Right cardiac atrium (tissue), 5 donors: ENCODE data around the gene MORN5. TPM values are rescaled to one million over a fixed set of nuclear protein-coding genes. Genes with fewer than 3 reads are reported as not detected.
A peak's percentile ranks its signal among the peaks of the same experiment; 100 is the strongest.

Experiments
- ATAC-seq, 2 donors: fragments of 200-7000 bp; cut with Tn5 transposase; one replicate each; pipeline versions ENCODE4 v1.8.0 to v1.9.1; 2020; ENCODE audit warnings: moderate library complexity in 2 of 2, mild to moderate bottlenecking in 1 of 2
- DNase-seq, 3 donors: peaks; one replicate each; pipeline ENCODE4 v3.0.0-alpha.2; 2020
- H3K27ac ChIP-seq: one replicate; pipeline ENCODE4 v1.5.1; 2013; ENCODE audit warnings: mild to moderate bottlenecking, low read length, control low read depth, moderate library complexity
- H3K27me3 ChIP-seq: one replicate; pipeline ENCODE4 v1.6.1; 2013; ENCODE audit not compliant: control insufficient read depth, insufficient read depth
- H3K4me1 ChIP-seq: one replicate; pipeline ENCODE4 v1.6.1; 2013; ENCODE audit warnings: low read length; ENCODE audit not compliant: control insufficient read depth, insufficient read depth
- H3K4me3 ChIP-seq: one replicate; pipeline ENCODE4 v1.5.1; 2013; ENCODE audit warnings: low read length, control low read depth
- H3K9me3 ChIP-seq: one replicate; pipeline ENCODE4 v1.6.1; 2013; ENCODE audit warnings: low read length; ENCODE audit not compliant: control insufficient read depth
- WGBS: extraction: QIAGEN DNeasy Blood & Tissue Kit; methylation state at CpG from one replicate; pipeline ENCODE4 v1.1.7; 2013; 5-methylcytosine and 5-hydroxymethylcytosine counted together
- intact Hi-C, 4 donors: fragments of 100-400 bp; cut with DNase I; formaldehyde crosslinking; loops; one replicate each; pipeline versions ENCODE4 v1.11.0 to v1.14.0; 2022 to 2023
- polyA plus RNA-seq: library from polyadenylated mRNA; stranded (reverse); fragments of 200-250 nt; gene quantifications from one replicate; pipeline ENCODE4 v1.2.3, GENCODE V29; 2013
- total RNA-seq, 4 donors: library from RNA; stranded (reverse); fragmentation: NEBNext Ultra II Directional; extraction: Animal tissue kit (Norgen Biotek cat#: 25700); gene quantifications; one replicate each; pipeline ENCODE4 v1.2.1, GENCODE V29; 2021
- donor health status: healthy with polysubstance abuse.
- donor health status: DM: no; HTN: yes; CAD: no.
- donor health status: DM: no; HTN: no; CAD: no.
- donor health status: DM: no; HTN: yes; CAD: no; lungs with severe emphysema.
- donor health status: DM: yes; HTN: yes; CAD: no.

MORN5 gene
- total and polyA plus RNA-seq, 5 donors = 0.25 TPM; not detected in 4

GRCh38 chr9:122118343-122119165, 41.2 kb upstream of the MORN5 start:
- H3K9me3 ChIP-seq = no peaks in the 10 kb centered on the region
- 75% methylated on average over 5 of the region's 5 CpGs for WGBS
- no peak for DNase-seq
- no peak overlapping the region for H3K4me3 ChIP-seq
- H3K4me1 ChIP-seq = no peaks in the 10 kb centered on the region
- no peak overlapping the region for H3K27ac ChIP-seq
- ATAC-seq = no peak
- no peaks in the 10 kb centered on the region for H3K27me3 ChIP-seq
- intact Hi-C loops = no loop called here

GRCh38 chr9:122119166-122119521, 40.6 kb upstream of the MORN5 start:
- no peaks in the 10 kb centered on the region for H3K27me3 ChIP-seq
- no peak overlapping the region for H3K4me3 ChIP-seq
- no peak for DNase-seq
- H3K27ac ChIP-seq = no peak overlapping the region
- ATAC-seq = no peak
- no peaks in the 10 kb centered on the region for H3K9me3 ChIP-seq
- WGBS = 91% methylated on average over 13 of the region's 13 CpGs
- intact Hi-C loops = no loop called here
- H3K4me1 ChIP-seq = no peaks in the 10 kb centered on the region

- Histone ChIP-seq H3K27ac (no peak overlapping the region), H3K4me3 (no peak overlapping the region), H3K9me3 (no peaks in the 10 kb centered on the region), H3K4me1 (no peaks in the 10 kb centered on the region), H3K27me3 (no peaks in the 10 kb centered on the region)
- ATAC-seq (no peak), DNase-seq (no peak)
- intact Hi-C loops = loop anchor here in 3 of 4 donors (5.0 to 10.0 kb wide), 3 partner anchors 333 to 685 kb away; partner anchors contain the start of gene OR1K1 (in 1 of the 3)
- WGBS = 91% methylated on average over 5 of the region's 5 CpGs
Measured at GRCh38 chr9:122119721-122120120, 40.0 kb upstream of the MORN5 start.

- ATAC-seq (no peak), DNase-seq (no peak)
- intact Hi-C loops = loop anchor here in 3 of 4 donors (5.0 to 10.0 kb wide), 3 partner anchors 332 to 684 kb away; partner anchors contain the start of gene OR1K1 (in 1 of the 3)
- H3K9me3 ChIP-seq = no peaks in the 10 kb centered on the region
- whole genome bisulfite sequencing = 82% methylated on average over 10 of the region's 10 CpGs
- no peaks in the 10 kb centered on the region for H3K4me1 ChIP-seq
- H3K27me3 ChIP-seq = no peaks in the 10 kb centered on the region
- H3K4me3 ChIP-seq = no peak overlapping the region
- no peak overlapping the region for H3K27ac ChIP-seq
Measured at GRCh38 chr9:122120316-122121071, 39.2 kb upstream of the MORN5 start.

- Histone ChIP-seq H3K4me3 (no peak overlapping the region), H3K4me1 (no peaks in the 10 kb centered on the region), H3K9me3 (no peaks in the 10 kb centered on the region), H3K27me3 (no peaks in the 10 kb centered on the region), H3K27ac (no peak overlapping the region)
- WGBS = 87% methylated on average over 10 of the region's 10 CpGs
- DNase-seq (no peak), ATAC-seq (no peak)
- intact Hi-C loops = loop anchor here in 3 of 4 donors (5.0 to 10.0 kb wide), 3 partner anchors 331 to 683 kb away; partner anchors contain the start of gene OR1K1 (in 1 of the 3)
Measured at GRCh38 chr9:122121391-122121790, 38.3 kb upstream of the MORN5 start.

GRCh38 chr9:122121931-122122330, 37.8 kb upstream of the MORN5 start:
- Histone ChIP-seq H3K27ac (no peak overlapping the region), H3K27me3 (no peaks in the 10 kb centered on the region), H3K4me1 (no peaks in the 10 kb centered on the region), H3K4me3 (no peak overlapping the region), H3K9me3 (no peaks in the 10 kb centered on the region)
- DNase-seq (no peak), ATAC-seq (no peak)
- intact Hi-C loops = loop anchor here (2.0 to 10.0 kb wide), 4 partner anchors 23 to 683 kb away; partner anchors contain the start of gene OR1K1 (in 1 of the 4)
- 91% methylated on average over 6 of the region's 6 CpGs for WGBS

- intact Hi-C loops = loop anchor here (2.0 to 10.0 kb wide), 4 partner anchors 24 to 682 kb away; partner anchors contain the start of gene OR1K1 (in 1 of the 4)
Measured at GRCh38 chr9:122122468-122122867, 37.2 kb upstream of the MORN5 start.

GRCh38 chr9:122122903-122123632, 36.6 kb upstream of the MORN5 start:
- DNase-seq (peak; percentile 73 to 86 (median 86)), ATAC-seq (peak; percentile 22 to 23)
- no peak overlapping the region for H3K4me3 ChIP-seq
- no peaks in the 10 kb centered on the region for H3K4me1 ChIP-seq
- WGBS = 27% methylated on average over 13 of the region's 13 CpGs
- H3K27me3 ChIP-seq = no peaks in the 10 kb centered on the region
- intact Hi-C loops = loop anchor here (2.0 to 10.0 kb wide), 4 partner anchors 24 to 682 kb away; partner anchors contain the start of gene OR1K1 (in 1 of the 4)
- H3K9me3 ChIP-seq = no peaks in the 10 kb centered on the region
- no peak overlapping the region for H3K27ac ChIP-seq

More at GRCh38 chr9:122122468-122122867, 37.2 kb upstream of the MORN5 start:
- Histone ChIP-seq H3K4me3 (no peak overlapping the region), H3K4me1 (no peaks in the 10 kb centered on the region), H3K27me3 (no peaks in the 10 kb centered on the region), H3K27ac (no peak overlapping the region), H3K9me3 (no peaks in the 10 kb centered on the region)
- no peak for DNase-seq
- WGBS = 56% methylated on average over 6 of the region's 6 CpGs
- no peak for ATAC-seq

GRCh38 chr9:122124048-122124447, 35.7 kb upstream of the MORN5 start:
- H3K27ac ChIP-seq = no peak overlapping the region
- H3K9me3 ChIP-seq = no peaks in the 10 kb centered on the region
- intact Hi-C loops = loop anchor here (1.0 to 10.0 kb wide), 6 partner anchors 25 to 681 kb away; partner anchors contain the start of gene OR1K1 (in 1 of the 4)
- H3K4me1 ChIP-seq = no peaks in the 10 kb centered on the region
- H3K4me3 ChIP-seq = no peak overlapping the region
- 93% methylated on average over 1 of the region's 1 CpG for WGBS
- DNase-seq (no peak), ATAC-seq (no peak)
- no peaks in the 10 kb centered on the region for H3K27me3 ChIP-seq

GRCh38 chr9:122124528-122124927, 35.2 kb upstream of the MORN5 start:
- Histone ChIP-seq H3K27ac (no peak overlapping the region), H3K4me1 (no peaks in the 10 kb centered on the region), H3K4me3 (no peak overlapping the region), H3K27me3 (no peaks in the 10 kb centered on the region), H3K9me3 (no peaks in the 10 kb centered on the region)
- 76% methylated on average over 7 of the region's 7 CpGs for WGBS
- no peak for DNase-seq
- intact Hi-C loops = loop anchor here (1.0 to 10.0 kb wide), 6 partner anchors 26 to 680 kb away; partner anchors contain the start of gene OR1K1 (in 1 of the 4)
- no peak for ATAC-seq
